DMS153 treated with DMSO at 0.1 percent for 48 hours (cell line): ENCODE measurements around the gene PHYKPL.
"Not testable (repeated sequence)": the region's sequence is repeated elsewhere in the genome, so short reads cannot be mapped to it uniquely, and the experiment has no call there.

Experiments used
- DNase-seq: peaks from one replicate; lab custom pipeline; 2025; ENCODE audit not compliant: unreplicated experiment; lab: John Stamatoyannopoulos, UW

PHYKPL gene

DNA sequence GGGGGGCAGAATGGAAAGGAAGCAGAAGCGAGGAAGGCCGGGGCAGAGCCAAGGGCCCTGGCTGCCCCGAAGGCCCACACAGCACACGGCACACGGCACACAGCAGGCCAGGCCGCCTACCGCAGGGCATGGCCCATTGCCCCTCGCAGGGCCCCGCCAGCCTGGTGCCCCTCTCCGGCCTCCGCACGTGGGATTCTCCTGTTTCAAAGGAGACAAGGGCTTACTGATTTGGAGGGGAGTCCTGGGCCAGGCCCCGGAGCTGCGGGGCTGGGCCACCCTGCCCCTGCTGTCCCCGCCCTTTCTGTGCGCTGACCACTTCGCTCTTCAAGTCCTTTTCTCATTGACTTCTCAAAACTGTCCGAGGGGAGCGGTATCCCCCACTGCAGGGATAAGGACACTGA, 7.7 kb upstream of the PHYKPL start:
- no peak for DNase-seq

DNA sequence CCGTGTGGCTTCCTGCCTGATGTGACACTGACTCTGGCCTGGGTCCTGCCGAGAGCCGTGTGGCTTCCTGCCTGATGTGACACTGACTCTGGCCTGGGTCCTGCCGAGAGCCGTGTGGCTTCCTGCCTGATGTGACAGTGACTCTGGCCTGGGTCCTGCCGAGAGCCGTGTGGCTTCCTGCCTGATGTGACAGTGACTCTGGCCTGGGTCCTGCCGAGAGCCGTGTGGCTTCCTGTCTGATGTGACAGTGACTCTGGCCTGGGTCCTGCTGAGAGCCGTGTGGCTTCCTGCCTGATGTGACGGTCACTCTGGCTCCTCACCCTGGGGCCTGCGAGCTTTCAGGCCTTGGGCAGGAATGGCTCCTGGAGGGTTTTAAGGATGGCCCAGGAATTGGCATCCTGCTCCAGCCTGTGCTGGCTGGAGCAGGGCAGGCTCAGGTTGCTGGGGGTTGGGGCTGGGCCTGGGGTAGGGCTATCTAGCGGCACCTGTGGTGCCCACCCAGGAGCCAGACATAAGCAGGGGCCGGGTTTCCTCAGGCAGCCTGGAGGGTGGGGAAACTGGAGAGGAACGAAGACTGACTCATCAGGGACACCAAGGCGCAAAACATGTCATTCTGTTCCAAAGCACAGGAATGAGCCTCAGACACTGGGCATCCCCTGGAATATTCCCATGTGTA, 7.2 kb upstream of the PHYKPL start:
- DNase-seq, result not testable (repeated sequence)

DNA sequence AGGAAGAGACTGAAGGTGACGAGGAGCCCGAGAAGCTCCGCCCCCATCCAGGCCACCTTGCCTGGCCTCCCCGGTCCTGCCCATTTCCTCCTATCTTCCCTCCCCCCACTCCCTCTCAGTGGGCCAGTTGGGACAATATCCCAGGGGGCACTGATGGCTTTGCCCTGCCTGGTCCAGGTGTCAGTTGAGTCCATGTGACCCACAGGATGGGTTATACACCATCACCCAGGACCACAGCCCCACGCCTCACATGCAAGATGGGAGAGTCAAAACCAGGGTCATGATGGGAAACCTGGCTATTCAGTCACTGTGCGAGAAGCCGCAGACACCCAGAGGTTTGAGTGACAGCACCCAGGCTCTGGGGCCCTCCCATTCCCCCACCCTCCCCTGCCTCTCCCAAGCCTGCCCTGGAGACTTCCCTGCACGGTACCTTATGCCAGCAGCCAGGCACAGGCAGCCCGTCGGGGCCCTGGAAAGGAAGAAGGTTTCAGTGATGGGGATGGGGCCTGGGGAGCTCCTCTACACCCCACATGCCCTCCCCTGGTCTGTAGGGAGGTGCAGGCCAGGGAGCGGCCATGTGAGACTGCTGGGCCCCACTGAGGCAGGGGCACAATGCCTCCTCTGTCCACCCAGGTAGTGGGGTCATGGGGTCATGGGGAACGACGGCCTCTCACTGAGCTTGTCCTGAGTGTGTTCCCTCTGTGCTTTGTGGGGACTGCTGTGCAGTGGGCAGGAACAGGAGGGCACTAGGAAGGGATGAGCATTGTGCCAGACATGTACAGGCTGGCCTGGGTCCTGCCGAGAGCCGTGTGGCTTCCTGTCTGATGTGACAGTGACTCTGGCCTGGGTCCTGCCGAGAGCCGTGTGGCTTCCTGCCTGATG, 6.3 kb upstream of the PHYKPL start:
- no peak for DNase-seq

- DNase-seq, result no peak
Observed at GRCh38 chr5:178238313-178238635, 5.7 kb upstream of the PHYKPL start.

- DNase-seq, result no peak
Observed at GRCh38 chr5:178237431-178238312, 5.1 kb upstream of the PHYKPL start.

DNA sequence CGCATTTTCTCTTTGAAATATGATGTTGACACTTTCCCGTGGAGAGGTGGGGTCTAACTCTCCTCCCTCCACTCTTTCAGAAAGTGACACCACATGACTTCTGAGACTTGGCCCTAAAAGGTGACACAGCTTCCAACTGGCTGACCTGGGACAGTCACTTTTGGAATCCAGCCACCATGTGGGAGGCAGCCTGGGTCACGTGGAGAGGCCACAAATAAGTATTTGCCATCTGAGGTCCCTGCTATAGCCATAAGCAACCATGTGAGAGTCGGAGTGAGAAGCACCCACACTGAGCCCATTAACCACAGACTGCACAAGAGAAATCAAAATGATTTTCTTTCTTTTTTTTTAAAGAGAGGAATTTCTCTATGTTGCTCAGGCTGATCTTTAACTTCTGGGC, 4.1 kb upstream of the PHYKPL start:
- no peak for DNase-seq

DNA sequence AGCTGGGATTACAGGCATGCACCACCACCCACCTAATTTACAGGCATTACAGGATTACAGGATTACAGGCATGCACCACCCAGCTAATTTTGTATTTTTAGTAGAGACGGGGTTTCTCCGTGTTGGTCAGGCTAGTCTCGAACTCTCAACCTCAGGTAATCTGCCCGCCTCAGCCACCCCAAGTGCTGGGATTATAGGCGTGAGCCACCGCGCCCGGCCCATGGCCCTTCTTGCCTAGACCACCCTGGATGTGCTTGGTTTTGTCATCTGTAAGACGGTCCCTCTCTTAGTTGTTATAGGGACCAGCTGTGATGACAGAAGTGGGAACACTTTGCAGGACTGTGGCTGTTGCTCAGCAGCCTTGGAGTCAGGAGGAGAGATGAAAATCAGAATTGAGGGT, 3.5 kb upstream of the PHYKPL start:
- DNase-seq, result no peak

DNA sequence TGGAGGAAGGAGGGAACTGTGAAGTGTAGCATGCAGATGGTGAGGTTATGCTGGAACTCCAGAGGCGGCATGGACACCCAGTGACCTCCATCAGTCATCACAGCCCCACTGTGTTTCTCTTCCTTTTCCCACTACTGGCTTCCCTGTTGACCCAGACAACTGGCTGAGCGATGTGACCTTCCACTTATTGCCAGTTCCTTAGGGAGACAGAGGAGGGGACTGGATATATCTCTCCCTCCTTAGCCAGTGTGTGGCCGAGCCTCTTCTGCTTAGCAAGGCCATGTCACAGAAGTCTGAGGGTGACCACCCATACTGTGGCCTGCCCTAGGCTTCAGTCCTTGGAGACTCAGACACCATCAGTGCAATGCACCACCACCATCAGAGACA, 3.0 kb upstream of the PHYKPL start:
- no peak for DNase-seq

GRCh38 chr5:178234750-178235587, 2.4 kb upstream of the PHYKPL start:
- DNase-seq, result no peak

- no peak for DNase-seq
Observed at GRCh38 chr5:178234121-178234749, 1.6 kb upstream of the PHYKPL start.

- DNase-seq, result no peak
Observed at GRCh38 chr5:178232920-178233429, 373 bp upstream of the PHYKPL start.

GRCh38 chr5:178231539-178232123, 971 bp downstream of the PHYKPL start:
- DNase-seq, result no peak

GRCh38 chr5:178230879-178231538, 1.6 kb downstream of the PHYKPL start:
- DNase-seq, result no peak

DNA sequence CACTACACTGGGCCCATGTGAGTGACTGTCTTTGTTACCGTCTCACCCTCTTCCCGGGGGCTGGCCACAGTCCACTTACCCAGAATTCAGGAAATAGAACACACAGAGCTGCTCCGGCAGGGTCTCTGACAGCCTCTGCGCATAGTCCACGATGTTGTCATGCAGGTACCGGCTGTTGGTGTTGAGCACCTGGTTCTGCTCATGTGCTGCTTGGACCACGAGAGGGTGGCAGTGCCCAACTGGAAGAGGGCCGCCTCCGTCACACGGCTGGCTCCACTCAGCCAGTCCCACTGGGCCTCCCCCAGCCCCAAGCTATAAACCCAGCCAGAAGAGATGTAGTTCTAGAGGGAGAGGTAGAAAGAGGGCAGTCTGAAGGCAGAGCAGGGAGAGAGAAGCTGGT, 2.7 kb downstream of the PHYKPL start:
- no peak for DNase-seq

- not testable (repeated sequence) for DNase-seq
Observed at GRCh38 chr5:178229111-178229510, 3.5 kb downstream of the PHYKPL start.

GRCh38 chr5:178228609-178229008, 4.0 kb downstream of the PHYKPL start:
- DNase-seq, result no peak

DNA sequence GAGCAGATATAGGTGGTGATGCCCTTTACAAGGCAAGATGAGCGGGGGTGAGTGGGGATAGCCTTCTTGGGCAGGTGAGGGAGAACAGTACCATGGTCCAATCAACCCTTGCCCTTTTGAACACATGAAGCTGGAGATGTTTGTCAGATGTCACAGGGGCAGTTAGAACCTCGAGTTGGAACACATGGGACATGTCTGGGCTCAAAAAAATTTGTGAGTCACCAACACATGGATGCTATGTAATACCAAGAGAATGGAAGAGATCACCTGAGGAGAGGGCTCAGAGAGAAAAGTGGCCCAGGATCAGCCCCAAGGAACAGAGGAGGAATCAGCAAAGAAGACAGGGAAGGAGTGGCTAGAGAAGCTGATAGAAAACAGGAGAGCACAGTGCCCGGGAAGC, 4.7 kb downstream of the PHYKPL start:
- no peak for DNase-seq

DNA sequence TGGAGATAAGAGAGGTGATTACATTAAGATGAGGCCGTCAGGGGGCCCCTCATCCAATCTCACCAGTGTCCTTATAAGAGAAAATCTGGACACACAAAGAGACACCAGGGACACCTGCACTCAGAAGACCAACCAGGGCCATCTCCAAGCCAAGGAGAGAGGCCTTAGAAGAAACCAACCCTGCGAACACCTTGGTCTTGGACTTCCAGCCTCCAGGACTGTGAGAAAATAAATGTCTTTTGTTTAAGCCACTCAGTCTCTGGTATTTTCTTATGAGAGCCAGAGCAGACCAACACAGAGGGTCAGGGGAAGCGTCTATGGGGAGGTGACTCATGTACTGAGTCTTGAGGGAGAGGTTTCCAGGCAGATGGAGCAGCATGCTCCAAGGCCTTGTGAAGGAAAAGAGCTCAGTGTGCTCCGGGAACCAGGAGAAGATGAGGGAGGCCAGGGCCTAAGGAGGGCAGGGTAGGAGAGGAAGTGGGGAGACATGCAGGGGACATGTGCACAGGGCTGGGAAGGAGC, 5.4 kb downstream of the PHYKPL start:
- DNase-seq, result no peak

GRCh38 chr5:178225174-178225573, 7.4 kb downstream of the PHYKPL start:
- DNase-seq, result no peak
